A549 treated with AZD2906 at 1 μM for 4 hours (cell line): Measurements from ENCODE around the gene SPIN1. TPM values are rescaled to one million over a fixed set of nuclear protein-coding genes. Genes with fewer than 3 reads are reported as not detected.

ENCODE experiments used
- total RNA-seq: library from RNA; stranded (reverse); fragments of 200-300 nt; extraction: Qiagen RNA extraction; gene quantifications from 5 replicates; pipeline ENCODE4 v1.2.3, GENCODE V29; 2022

The SPIN1 gene
- 33.6 to 43.1 TPM (median 38.1 TPM) in 5 replicates for total RNA-seq

DNA sequence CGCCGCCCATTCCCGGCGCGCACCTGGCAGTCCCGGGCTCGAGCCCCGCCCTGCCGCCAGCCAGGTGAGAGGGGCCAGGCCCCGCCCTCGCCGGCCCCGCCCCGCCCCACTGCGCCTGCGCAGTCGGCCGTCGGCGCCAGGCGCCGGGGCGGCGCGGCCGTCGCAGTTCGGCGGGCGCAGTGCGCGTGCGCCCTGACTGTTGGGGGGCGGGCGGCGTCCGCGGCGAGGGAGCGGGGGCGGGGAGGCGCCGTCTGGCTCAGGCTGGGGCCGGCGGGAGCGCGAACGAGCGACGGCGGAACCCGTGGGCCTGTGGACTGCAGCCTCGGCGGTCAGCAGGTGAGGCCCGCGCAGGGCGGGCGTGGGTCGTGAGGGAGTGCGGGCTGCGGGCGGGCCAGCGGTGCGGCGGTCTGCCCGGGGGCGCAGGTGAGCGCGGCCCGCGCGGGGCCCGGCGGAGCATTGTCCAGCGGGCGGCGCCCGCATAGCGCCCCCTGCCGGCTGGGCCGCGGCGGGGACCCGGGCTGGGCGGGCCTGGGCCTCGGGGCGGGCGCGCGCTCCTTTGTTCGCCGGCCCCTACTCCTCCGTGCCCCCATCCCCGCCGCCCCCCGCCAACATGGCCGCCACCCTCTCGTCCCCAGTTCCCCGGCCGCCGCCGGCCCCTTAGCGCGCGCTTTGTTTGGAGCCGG is at the start of gene SPIN1:
Gene SPIN1, plus strand, starts transcription at position 242 of the 683 bp plus-strand sequence. CDS start 38,096 bp downstream, outside the sequence.

Other genes starting within 250 kb of the SPIN1 start
- gene SPATA31C2, start 250.0 kb upstream of the SPIN1 start, total RNA-seq: not detected in 5 replicates
- 0.70 to 1.00 TPM (median 0.78 TPM) in 5 replicates for gene NXNL2, start 146.7 kb downstream of the SPIN1 start, total RNA-seq